CD4-positive, alpha-beta memory T cell (primary cell): ENCODE results near the gene NPAS2. TPM values are rescaled to one million over a fixed set of nuclear protein-coding genes. Genes with fewer than 3 reads are reported as not detected.

ENCODE experiments used
- CTCF ChIA-PET: fragments of 350-600 bp; sonication (Branson Sonifier 250); formaldehyde crosslinking; loops from one replicate; lab custom pipeline; 2021; ENCODE audit warnings: inconsistent platforms; ENCODE audit not compliant: partially characterized antibody; lab: Charles Lee
- POLR2A ChIA-PET: fragments of 350-600 bp; sonication (Branson Sonifier 250); formaldehyde crosslinking; loops from one replicate; lab custom pipeline; 2021; ENCODE audit not compliant: partially characterized antibody; lab: Charles Lee
- DNase-seq, 5 donors: peaks; one replicate each; pipeline versions ENCODE4 v3.0.0 to v3.0.0-alpha.2; 2020 to 2022; ENCODE audit warnings: mixed read lengths in 1 of 5
- H3K27ac ChIP-seq: one replicate; pipeline ENCODE4 v1.7.0; 2013; ENCODE audit warnings: low read depth, low read length
- H3K27me3 ChIP-seq: 2 replicates; pipeline ENCODE4 v1.7.0; 2013; ENCODE audit warnings: mild to moderate bottlenecking, low read length, moderate library complexity; ENCODE audit not compliant: insufficient read depth
- H3K36me3 ChIP-seq: 2 replicates; pipeline ENCODE4 v1.7.0; 2013; ENCODE audit warnings: mild to moderate bottlenecking, low read length, moderate library complexity; ENCODE audit not compliant: insufficient read depth
- H3K4me1 ChIP-seq: 2 replicates; pipeline ENCODE4 v1.7.0; 2013; ENCODE audit warnings: mild to moderate bottlenecking, low read length, moderate library complexity; ENCODE audit not compliant: insufficient read depth
- H3K4me3 ChIP-seq, 2 donors: one replicate each; pipeline ENCODE4 v1.7.0; 2013; ENCODE audit warnings: low read length in 2 of 2, mild to moderate bottlenecking in 1 of 2
- H3K9me3 ChIP-seq, 2 donors: one replicate each; pipeline ENCODE4 v1.7.0; 2013; ENCODE audit warnings: low read length in 2 of 2, control low read depth in 1 of 2; ENCODE audit not compliant: control insufficient read depth in 1 of 2
- H3K27ac Mint-ChIP-seq, 7 donors: one replicate each; pipeline ENCODE4 v1.8.0; 2020 to 2021; ENCODE audit warnings: mixed read lengths in 7 of 7, mild to moderate bottlenecking in 6 of 7, inconsistent platforms in 3 of 7, moderate library complexity in 3 of 7
- H3K27me3 Mint-ChIP-seq, 2 donors: one replicate each; pipeline ENCODE4 v1.8.0; 2020 to 2021; ENCODE audit warnings: mixed read lengths in 2 of 2
- H3K36me3 Mint-ChIP-seq, 2 donors: one replicate each; pipeline ENCODE4 v1.8.0; 2020 to 2021; ENCODE audit warnings: mixed read lengths in 2 of 2, inconsistent platforms in 1 of 2, mild to moderate bottlenecking in 1 of 2
- H3K4me1 Mint-ChIP-seq, 4 donors: one replicate each; pipeline ENCODE4 v1.8.0; 2020 to 2021; ENCODE audit warnings: mixed read lengths in 4 of 4, mild to moderate bottlenecking in 1 of 4
- H3K4me3 Mint-ChIP-seq, 8 donors: one replicate each; pipeline ENCODE4 v1.8.0; 2020 to 2021; ENCODE audit warnings: mixed read lengths in 8 of 8, mild to moderate bottlenecking in 7 of 8, moderate library complexity in 6 of 8, inconsistent platforms in 3 of 8
- H3K9me3 Mint-ChIP-seq, 8 donors: one replicate each; pipeline ENCODE4 v1.8.0; 2020 to 2021; ENCODE audit warnings: mixed read lengths in 8 of 8, mild to moderate bottlenecking in 5 of 8, inconsistent platforms in 3 of 8, moderate library complexity in 1 of 8
- intact Hi-C: fragments of 100-400 bp; cut with micrococcal nuclease; formaldehyde crosslinking; loops from one replicate; pipeline ENCODE4 v1.15.1; 2023
- polyA plus RNA-seq, 2 donors: library from polyadenylated mRNA; unstranded; fragments of 300-500 nt; fragmentation: Illumina TruSeq; gene quantifications; one replicate each; pipeline ENCODE4 v1.2.3, GENCODE V29; 2021
- total RNA-seq, 2 experiments: library from RNA; stranded (reverse); gene quantifications; one replicate each; pipeline ENCODE4 v1.2.3, GENCODE V29; 2021

The NPAS2 gene
- total and polyA plus RNA-seq, 4 experiments from 2014 or later = 0.79 to 2.6 (median 2.1) TPM; not detected in 1

- CTCF ChIA-PET = no interaction called here
- peaks cover 0 to 2% of the 10 kb centered on the region in 2 donors for H3K27me3 Mint-ChIP-seq
- no peaks in the 10 kb centered on the region for H3K9me3 Mint-ChIP-seq
- no peak overlapping the region for H3K4me3 Mint-ChIP-seq
- Histone ChIP-seq H3K36me3 (no peaks in the 10 kb centered on the region), H3K27ac (no peak overlapping the region), H3K4me3 (no peak overlapping the region), H3K9me3 (no peaks in the 10 kb centered on the region), H3K4me1 (no peaks in the 10 kb centered on the region), H3K27me3 (no peaks in the 10 kb centered on the region)
- POLR2A ChIA-PET = no interaction called here
- intact Hi-C loops = no loop called here
- DNase-seq = no peak
- no peaks in the 10 kb centered on the region for H3K4me1 Mint-ChIP-seq
- no peaks in the 10 kb centered on the region for H3K36me3 Mint-ChIP-seq
- H3K27ac Mint-ChIP-seq = no peak overlapping the region
These were observed 33.7 kb upstream of the NPAS2 start for GRCh38 chr2:100786297-100786658.

DNA sequence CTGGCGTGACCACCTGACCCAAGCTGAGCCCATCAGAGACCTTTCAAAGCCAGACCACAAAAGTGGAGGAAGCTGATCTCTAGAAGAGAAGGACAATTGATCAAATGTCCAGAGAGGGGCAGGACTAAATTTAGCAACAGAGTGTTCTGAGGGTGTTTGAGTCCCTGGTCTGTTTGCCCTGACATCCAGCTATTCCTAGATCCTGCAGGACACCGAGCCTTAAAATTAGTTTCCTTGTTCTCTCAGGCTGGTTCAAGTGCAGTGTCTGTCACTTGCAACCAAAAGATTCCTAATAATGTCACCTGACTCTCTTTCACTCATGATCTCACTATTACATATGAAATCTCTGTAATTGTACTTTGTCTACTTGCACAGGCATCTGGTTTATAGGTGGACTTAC, 33.0 kb upstream of the NPAS2 start:
- POLR2A ChIA-PET = no interaction called here

GRCh38 chr2:100789361-100789760, 30.6 kb upstream of the NPAS2 start:
- H3K27me3 Mint-ChIP-seq = no peaks in the 10 kb centered on the region
- Histone ChIP-seq H3K4me1 (no peaks in the 10 kb centered on the region), H3K36me3 (no peaks in the 10 kb centered on the region), H3K4me3 (no peak overlapping the region), H3K9me3 (no peaks in the 10 kb centered on the region), H3K27me3 (no peaks in the 10 kb centered on the region), H3K27ac (no peak overlapping the region)
- CTCF ChIA-PET = no interaction called here
- DNase-seq = no peak
- H3K4me3 Mint-ChIP-seq = no peak overlapping the region
- intact Hi-C loops = no loop called here
- no peaks in the 10 kb centered on the region for H3K4me1 Mint-ChIP-seq
- H3K27ac Mint-ChIP-seq = no peak overlapping the region
- no peaks in the 10 kb centered on the region for H3K9me3 Mint-ChIP-seq
- POLR2A ChIA-PET = no interaction called here
- no peaks in the 10 kb centered on the region for H3K36me3 Mint-ChIP-seq

More for the DNA sequence above, 33.0 kb upstream of the NPAS2 start:
- no peak for DNase-seq
- no peaks in the 10 kb centered on the region for H3K4me1 Mint-ChIP-seq
- H3K4me3 Mint-ChIP-seq = no peak overlapping the region
- intact Hi-C loops = no loop called here
- peaks cover 0 to 2% of the 10 kb centered on the region in 2 donors for H3K27me3 Mint-ChIP-seq
- H3K4me3 ChIP-seq = no peak overlapping the region
- H3K36me3 ChIP-seq = no peaks in the 10 kb centered on the region
- H3K27ac ChIP-seq = no peak overlapping the region
- H3K9me3 ChIP-seq = no peaks in the 10 kb centered on the region
- CTCF ChIA-PET = no interaction called here
- H3K27me3 ChIP-seq = no peaks in the 10 kb centered on the region
- H3K36me3 Mint-ChIP-seq = no peaks in the 10 kb centered on the region
- no peaks in the 10 kb centered on the region for H3K4me1 ChIP-seq
- no peaks in the 10 kb centered on the region for H3K9me3 Mint-ChIP-seq
- no peak overlapping the region for H3K27ac Mint-ChIP-seq

DNA sequence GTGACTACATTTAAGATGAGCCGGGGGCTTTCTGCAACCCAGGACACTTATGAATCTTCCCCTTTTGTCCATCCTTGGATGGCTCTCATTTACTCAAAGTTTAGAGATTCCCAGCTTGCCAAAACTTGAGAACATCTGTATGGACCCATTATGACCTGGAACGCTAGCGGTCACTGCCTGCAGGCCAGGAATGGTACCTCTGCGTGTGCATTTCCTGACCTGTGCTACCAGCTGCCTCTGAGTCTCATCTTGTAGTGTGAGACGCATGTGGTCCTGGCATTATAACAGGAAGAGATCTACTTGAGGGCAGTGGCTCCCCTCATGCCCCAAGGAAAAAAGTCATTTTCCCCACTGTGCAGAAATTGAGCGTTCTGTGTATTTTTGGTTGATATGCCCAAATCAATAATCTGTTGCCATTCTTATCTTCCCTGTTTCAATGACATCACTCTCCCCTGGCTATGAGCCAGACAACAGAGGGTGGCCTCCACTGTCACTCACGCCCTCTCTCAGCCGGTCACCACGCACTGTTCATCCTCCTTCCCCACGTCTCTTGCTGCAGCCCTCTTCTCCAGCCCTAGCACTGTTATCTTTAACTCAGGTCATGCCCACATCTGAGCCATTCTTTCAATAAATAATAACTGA, 28.5 kb upstream of the NPAS2 start:
- H3K4me1 ChIP-seq = no peaks in the 10 kb centered on the region
- Mint-ChIP-seq H3K9me3 (peaks cover 0 to 3% (median 0%) of the 10 kb centered on the region in 8 donors), H3K27me3 (peaks cover 0 to under 1% of the 10 kb centered on the region in 2 donors), H3K36me3 (no peaks in the 10 kb centered on the region), H3K4me3 (no peak overlapping the region), H3K27ac (no peak overlapping the region), H3K4me1 (no peaks in the 10 kb centered on the region)
- ChIA-PET CTCF (no interaction called here), POLR2A (no interaction called here)
- H3K27me3 ChIP-seq = no peaks in the 10 kb centered on the region
- no peak overlapping the region for H3K27ac ChIP-seq
- no peaks in the 10 kb centered on the region for H3K36me3 ChIP-seq
- no peaks in the 10 kb centered on the region for H3K9me3 ChIP-seq
- intact Hi-C loops = no loop called here
- no peak for DNase-seq
- H3K4me3 ChIP-seq = no peak overlapping the region

GRCh38 chr2:100791936-100792308, 28.0 kb upstream of the NPAS2 start:
- CTCF ChIA-PET = no interaction called here
- no peaks in the 10 kb centered on the region for H3K36me3 ChIP-seq
- Mint-ChIP-seq H3K27me3 (peaks cover 0 to 4% of the 10 kb centered on the region in 2 donors), H3K9me3 (peaks cover 0 to 3% (median 0%) of the 10 kb centered on the region in 8 donors), H3K27ac (no peak overlapping the region), H3K36me3 (no peaks in the 10 kb centered on the region), H3K4me3 (no peak overlapping the region), H3K4me1 (no peaks in the 10 kb centered on the region)
- no peaks in the 10 kb centered on the region for H3K27me3 ChIP-seq
- POLR2A ChIA-PET = no interaction called here
- H3K9me3 ChIP-seq = no peaks in the 10 kb centered on the region
- H3K4me3 ChIP-seq = no peak overlapping the region
- no peak overlapping the region for H3K27ac ChIP-seq
- intact Hi-C loops = no loop called here
- DNase-seq = no peak
- H3K4me1 ChIP-seq = no peaks in the 10 kb centered on the region

- H3K4me1 ChIP-seq = no peaks in the 10 kb centered on the region
- Mint-ChIP-seq H3K27me3 (peaks cover 2 to 4% of the 10 kb centered on the region in 2 donors), H3K27ac (peak overlapping the region in 2 of 7 donors; percentile 12), H3K4me1 (no peaks in the 10 kb centered on the region), H3K9me3 (peaks cover 0 to 3% (median 0%) of the 10 kb centered on the region in 8 donors), H3K36me3 (no peaks in the 10 kb centered on the region), H3K4me3 (no peak overlapping the region)
- no peaks in the 10 kb centered on the region for H3K27me3 ChIP-seq
- no peak overlapping the region for H3K27ac ChIP-seq
- intact Hi-C loops = no loop called here
- H3K9me3 ChIP-seq = no peaks in the 10 kb centered on the region
- H3K4me3 ChIP-seq = no peak overlapping the region
- ChIA-PET POLR2A (no interaction called here), CTCF (interaction anchor here (1.0 kb wide), 1 partner anchor 173 kb away, joined by 3 read pairs; no protein-coding TSS in a partner anchor)
- no peaks in the 10 kb centered on the region for H3K36me3 ChIP-seq
- DNase-seq = no peak
These were observed 26.7 kb upstream of the NPAS2 start for GRCh38 chr2:100793220-100793619.

GRCh38 chr2:100793982-100794381, 26.0 kb upstream of the NPAS2 start:
- Mint-ChIP-seq H3K4me3 (no peak overlapping the region), H3K27ac (peak overlapping the region in 1 of 7 donors; percentile 62), H3K36me3 (no peaks in the 10 kb centered on the region), H3K4me1 (no peaks in the 10 kb centered on the region), H3K9me3 (peaks cover 0 to 3% (median 0%) of the 10 kb centered on the region in 8 donors), H3K27me3 (peaks cover 2 to 6% of the 10 kb centered on the region in 2 donors)
- H3K27ac ChIP-seq = no peak overlapping the region
- intact Hi-C loops = no loop called here
- ChIA-PET CTCF (interaction anchor here (1.0 kb wide), 1 partner anchor 173 kb away, joined by 3 read pairs; no protein-coding TSS in a partner anchor), POLR2A (no interaction called here)
- H3K36me3 ChIP-seq = no peaks in the 10 kb centered on the region
- DNase-seq = no peak
- no peak overlapping the region for H3K4me3 ChIP-seq
- no peaks in the 10 kb centered on the region for H3K9me3 ChIP-seq
- H3K27me3 ChIP-seq = no peaks in the 10 kb centered on the region
- no peaks in the 10 kb centered on the region for H3K4me1 ChIP-seq
